ENCODE results near the gene PIGU.
"Not testable (repeated sequence)": the region's sequence is repeated elsewhere in the genome, so short reads cannot be mapped to it uniquely, and the experiment has no call there.

Gene PIGU, protein sequence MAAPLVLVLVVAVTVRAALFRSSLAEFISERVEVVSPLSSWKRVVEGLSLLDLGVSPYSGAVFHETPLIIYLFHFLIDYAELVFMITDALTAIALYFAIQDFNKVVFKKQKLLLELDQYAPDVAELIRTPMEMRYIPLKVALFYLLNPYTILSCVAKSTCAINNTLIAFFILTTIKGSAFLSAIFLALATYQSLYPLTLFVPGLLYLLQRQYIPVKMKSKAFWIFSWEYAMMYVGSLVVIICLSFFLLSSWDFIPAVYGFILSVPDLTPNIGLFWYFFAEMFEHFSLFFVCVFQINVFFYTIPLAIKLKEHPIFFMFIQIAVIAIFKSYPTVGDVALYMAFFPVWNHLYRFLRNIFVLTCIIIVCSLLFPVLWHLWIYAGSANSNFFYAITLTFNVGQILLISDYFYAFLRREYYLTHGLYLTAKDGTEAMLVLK

DNA sequence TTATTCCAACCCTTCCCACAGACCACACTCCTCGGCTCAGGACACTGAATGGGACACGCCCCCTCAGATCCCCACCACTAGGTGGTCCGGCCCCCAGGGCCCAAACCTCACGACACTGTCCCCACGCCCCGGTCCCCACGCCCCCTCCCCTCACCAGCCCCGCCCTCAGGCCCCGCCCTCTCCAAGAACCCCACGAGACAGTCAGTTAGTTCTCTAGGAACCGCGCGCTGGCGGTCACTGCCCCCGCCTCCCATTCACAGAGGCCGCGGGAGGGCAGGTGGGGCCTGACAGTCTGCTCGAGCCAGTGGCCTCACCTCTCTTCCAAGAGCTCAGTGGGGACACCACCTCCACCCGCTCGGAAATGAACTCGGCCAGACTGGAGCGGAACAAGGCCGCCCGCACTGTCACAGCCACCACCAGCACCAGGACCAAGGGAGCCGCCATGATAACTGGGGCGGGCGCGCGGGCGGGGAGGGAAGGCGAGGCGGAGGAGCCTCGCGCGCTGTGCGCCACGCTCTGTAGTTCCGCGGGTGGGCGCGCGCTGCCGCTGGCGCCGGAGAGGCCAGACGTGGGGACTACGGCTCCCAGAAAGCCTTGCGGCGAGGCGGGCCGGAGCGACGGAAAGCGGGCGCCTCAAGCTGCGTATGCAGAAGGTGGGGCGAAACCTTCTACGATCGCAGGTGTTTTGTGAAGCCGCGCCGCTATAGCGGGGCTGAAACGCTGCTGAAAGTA, at the start of gene PIGU:
Gene PIGU, minus strand, starts transcription at position 451 of the 732 bp plus-strand sequence. Its CDS starts 7 bp downstream, at position 444.
- DNase-seq, result peak; percentile 95

GRCh38 chr20:34724172-34724571, 47.3 kb upstream of the PIGU start:
- DNase-seq, result no peak

- DNase-seq, result not testable (repeated sequence)
Observed at GRCh38 chr20:34722560-34722959, 45.7 kb upstream of the PIGU start.

DNA sequence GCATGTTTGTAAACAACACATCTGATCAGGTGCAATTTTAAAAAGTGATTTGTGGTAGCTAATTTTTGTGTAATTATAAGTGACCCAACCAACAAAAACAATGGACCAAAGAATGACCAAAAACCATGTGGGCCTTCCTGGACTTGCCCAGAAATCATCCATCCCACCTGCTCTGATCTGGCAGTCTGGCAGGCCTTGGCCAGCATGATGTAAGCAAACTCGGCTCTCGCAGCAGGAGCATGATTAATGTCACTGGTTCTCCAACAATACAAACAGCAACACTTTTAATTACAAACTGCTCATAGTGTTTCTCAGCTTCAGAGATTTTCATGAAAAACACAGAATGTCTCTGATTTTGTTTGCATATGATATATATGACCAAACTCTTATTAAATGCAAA, 43.4 kb upstream of the PIGU start:
- no peak for DNase-seq

DNA sequence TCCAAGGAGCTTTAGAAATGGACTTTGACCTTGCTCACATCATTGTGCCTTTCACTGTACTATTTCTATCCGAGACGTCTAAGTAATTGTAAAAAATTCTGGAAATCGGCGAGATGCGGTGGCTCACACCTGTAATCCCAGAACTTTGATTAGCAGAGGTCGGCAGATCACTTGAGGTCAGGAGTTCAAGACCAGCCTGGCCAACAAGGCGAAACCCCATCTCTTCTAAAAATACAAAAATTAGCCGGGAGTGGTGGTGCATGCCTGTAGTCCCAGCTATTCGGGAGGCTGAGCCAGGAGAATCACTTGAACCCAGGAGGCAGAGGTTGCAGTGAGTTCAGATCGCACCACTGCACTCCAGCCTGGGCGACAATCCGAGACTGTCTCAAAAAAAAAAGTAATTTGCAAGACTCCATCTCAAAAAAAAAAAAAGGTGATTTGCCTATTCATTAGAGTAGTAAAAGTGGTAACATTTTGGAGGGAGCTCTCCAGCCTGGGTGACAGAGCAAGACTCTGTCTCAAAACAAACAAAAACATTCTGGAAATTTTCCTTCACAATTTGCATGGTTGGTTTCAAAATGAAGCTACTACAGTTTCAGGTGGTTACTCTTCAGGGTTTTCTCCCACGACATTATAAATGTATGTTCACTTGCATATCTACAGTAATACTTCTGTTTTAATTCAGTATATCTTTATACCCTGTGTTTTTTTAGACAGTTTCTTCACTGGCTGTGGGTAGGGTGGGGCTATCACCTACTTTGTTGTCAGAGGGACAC, 42.5 kb upstream of the PIGU start:
- not testable (repeated sequence) for DNase-seq

GRCh38 chr20:34717230-34718095, 40.6 kb upstream of the PIGU start:
- no peak for DNase-seq

- no peak for DNase-seq
Observed at GRCh38 chr20:34716921-34717229, 40.0 kb upstream of the PIGU start.

- DNase-seq, result no peak
Observed at GRCh38 chr20:34715384-34715783, 38.5 kb upstream of the PIGU start.

- not testable (repeated sequence) for DNase-seq
Observed at GRCh38 chr20:34713944-34714515, 37.1 kb upstream of the PIGU start.

GRCh38 chr20:34713194-34713943, 36.5 kb upstream of the PIGU start:
- DNase-seq, result no peak

GRCh38 chr20:34712525-34713192, 35.8 kb upstream of the PIGU start:
- no peak for DNase-seq

- no peak for DNase-seq
Observed at GRCh38 chr20:34711813-34712430, 35.0 kb upstream of the PIGU start.

DNA sequence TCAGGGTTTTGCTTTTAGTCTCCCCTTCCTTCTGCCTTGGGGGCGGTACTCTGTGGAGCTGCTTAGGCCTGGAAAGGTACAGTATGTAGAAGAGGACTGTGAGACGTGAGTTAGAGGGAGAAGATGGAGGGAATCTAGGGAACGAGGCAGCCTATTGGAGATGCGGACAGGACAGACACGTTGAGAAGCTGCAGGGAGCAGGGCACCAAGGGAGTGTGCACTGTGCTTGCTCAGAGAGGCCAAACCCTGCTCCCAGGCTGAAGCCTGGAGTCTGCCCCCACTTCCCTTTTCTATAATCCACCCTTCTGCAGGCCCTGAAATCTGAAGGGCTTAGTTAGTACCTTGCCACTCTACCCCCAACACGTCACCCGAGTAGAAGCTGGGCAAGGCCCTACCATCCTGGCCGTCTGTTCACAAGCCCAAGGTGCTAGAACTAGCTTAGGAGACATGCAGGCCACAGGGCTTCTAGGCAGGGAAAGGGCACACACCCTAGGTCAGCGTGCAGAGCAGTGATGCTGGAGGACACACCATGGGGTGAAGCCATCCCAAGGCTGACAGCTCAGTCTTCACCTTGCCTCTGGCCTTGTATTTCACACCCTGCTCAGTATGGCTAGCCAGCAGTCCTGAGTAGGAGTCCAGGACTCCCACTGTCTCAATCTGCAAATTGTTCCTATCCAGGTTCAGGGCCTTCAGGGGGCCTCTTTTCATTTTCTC, 34.1 kb upstream of the PIGU start:
- DNase-seq, result peak; percentile 10

GRCh38 chr20:34710568-34710839, 33.6 kb upstream of the PIGU start:
- DNase-seq, result no peak

DNA sequence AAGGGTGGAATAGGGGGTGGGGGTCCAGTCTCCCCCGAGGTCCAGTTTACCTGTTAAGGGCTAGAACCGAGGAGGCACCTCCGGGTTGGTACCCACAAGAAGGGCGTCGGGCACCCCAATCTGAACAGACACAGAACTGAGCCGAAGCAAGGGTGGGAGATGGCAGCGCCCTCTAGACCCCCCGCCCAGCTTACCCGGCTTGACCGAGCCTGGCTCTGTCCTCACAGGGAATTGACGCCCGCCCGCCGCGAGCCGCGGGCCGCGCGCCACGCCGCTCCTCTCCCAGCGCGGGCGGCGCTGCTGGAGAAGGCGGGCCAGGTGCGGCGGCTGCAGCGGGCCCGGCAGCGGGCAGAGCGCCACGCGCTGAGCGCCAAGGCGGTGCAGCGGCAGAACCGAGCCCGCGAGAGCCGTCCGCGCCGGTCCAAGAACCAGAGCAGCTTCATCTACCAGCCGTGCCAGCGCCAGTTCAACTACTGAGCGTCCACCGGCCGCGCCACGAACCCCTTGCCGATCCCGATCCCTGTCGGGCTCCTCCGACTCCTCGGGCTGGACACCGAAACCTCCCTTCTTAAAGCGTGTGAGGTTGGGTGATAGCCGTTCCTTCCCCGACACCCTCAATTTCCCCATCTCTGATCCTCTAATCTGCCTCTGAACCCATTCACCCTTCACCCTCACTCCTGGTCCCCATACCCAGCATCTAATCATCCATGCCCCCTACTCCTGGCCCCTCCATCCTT, 33.1 kb upstream of the PIGU start:
- DNase-seq, result peak; percentile 95

DNA sequence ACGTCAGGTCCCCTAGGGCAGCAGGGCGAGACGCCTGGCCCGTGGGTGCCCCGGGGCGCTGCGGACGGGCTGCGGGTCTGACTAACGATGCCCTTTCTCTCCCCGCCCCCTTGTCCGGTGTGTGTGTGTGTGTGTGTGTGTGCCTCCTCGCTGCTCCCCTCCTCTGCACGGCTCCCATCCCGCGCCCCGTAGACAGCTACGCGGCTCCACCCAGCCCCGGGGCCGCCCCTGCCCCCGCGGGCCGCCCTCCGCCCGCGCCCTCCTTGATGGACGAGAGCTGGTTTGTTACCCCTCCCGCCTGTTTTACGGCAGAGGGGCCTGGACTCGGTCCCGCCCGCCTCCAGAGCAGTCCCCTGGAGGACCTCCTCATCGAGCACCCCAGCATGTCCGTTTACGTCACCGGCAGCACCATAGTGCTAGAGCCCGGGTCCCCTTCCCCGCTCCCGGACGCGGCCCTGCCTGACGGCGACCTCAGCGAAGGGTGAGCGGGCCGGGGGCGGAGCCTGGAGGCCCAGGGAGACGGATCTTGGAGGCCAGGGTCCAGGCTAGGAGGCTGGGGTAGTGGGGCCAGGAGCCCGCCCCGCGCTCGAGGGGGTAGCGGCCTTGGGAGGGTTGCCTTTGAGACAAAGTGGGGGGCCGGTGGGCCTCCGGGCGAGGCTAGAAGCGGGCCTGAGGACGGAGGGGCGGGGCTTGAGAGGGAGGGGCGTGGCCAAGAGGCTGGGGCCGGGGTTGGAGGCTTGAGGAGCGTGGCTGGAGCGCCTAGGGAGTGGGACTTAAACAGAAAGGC, 32.3 kb upstream of the PIGU start:
- DNase-seq, result peak; percentile 91

DNA sequence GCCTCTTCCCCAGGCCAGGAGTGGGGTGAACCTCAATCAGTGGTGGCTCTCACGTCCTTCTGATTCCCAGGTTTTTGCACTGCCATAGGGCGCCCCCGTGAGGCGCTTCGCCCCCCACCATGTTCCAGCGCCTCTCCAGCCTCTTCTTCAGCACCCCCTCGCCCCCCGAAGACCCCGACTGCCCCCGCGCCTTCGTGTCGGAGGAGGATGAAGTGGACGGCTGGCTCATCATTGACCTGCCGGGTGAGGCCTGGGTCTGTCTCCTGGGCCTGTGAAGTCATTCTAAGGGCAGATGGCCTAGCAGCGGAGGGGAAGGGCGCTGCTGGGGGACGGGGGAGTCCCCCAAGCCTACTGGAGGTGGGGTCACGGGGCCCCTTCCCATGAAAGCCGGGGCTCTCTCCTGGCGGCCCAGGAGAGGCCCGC, 31.7 kb upstream of the PIGU start:
- DNase-seq, result peak; percentile 61

All from retina (tissue), 1 donor.